ENCODE data around the gene SREBF1.
A peak's percentile ranks its signal among the peaks of the same experiment; 100 is the strongest.

Gene SREBF1

GRCh38 chr17:17819561-17819995 is 17.2 kb downstream of the SREBF1 start:
- no peak overlapping the region for H4K91ac ChIP-seq (ENCODE audit: low read depth, low read length, poor library complexity)
- peaks cover 28 to 46% of the 10 kb centered on the region in 2 donors for H3K4me1 ChIP-seq (ENCODE audit: control insufficient read depth in 2 of 2, insufficient read depth in 1 of 2, low read depth in 1 of 2, low read length in 2 of 2)
- no peak overlapping the region for H3K4me3 ChIP-seq (ENCODE audit: low read length in 2 of 2)
- H3K27ac ChIP-seq (replicated peaks; ENCODE audit: low read length) = no peak overlapping the region
- peaks cover 52% of the 10 kb centered on the region in 2 donors for H3K36me3 ChIP-seq (replicated peaks in 1 of 2; ENCODE audit: control insufficient read depth in 2 of 2, insufficient read depth in 2 of 2, low read length in 2 of 2)
- peak overlapping the region; percentile 6 for H2BK15ac ChIP-seq (ENCODE audit: low read length)
- peaks cover 23% of the 10 kb centered on the region for H3K79me1 ChIP-seq (ENCODE audit: low read depth, low read length)
- no peak overlapping the region for H2AFZ ChIP-seq (ENCODE audit: low read length)
- H3K4ac ChIP-seq (ENCODE audit: low read length) = no peak overlapping the region
- no peak overlapping the region for H3K23ac ChIP-seq (ENCODE audit: low read depth, low read length, poor library complexity)
- peak overlapping the region; percentile 43 for H2BK5ac ChIP-seq (ENCODE audit: low read length)
- no peak overlapping the region for H2BK12ac ChIP-seq (ENCODE audit: low read length)
- H2BK120ac ChIP-seq (ENCODE audit: low read depth, low read length) = peak overlapping the region; percentile 37
- H3K4me2 ChIP-seq (ENCODE audit: insufficient read depth, low read length, poor library complexity, severe bottlenecking) = no peak overlapping the region
- no peak overlapping the region for H3K14ac ChIP-seq (ENCODE audit: low read length)
- no peaks in the 10 kb centered on the region for H3K9me3 ChIP-seq (replicated peaks in 1 of 2; ENCODE audit: control insufficient read depth in 2 of 2, insufficient read depth in 1 of 2, low read depth in 1 of 2, low read length in 2 of 2)
- no CpG with 5 or more reads among the region's 12 CpGs for WGBS, 2 donors (ENCODE audit: extremely low coverage in 2 of 2, insufficient read length in 2 of 2, insufficient replicate concordance in 1 of 2)
- H4K8ac ChIP-seq (ENCODE audit: low read depth, low read length) = no peak overlapping the region
- H3K9ac ChIP-seq (ENCODE audit: low read depth, low read length, poor library complexity) = peak overlapping the region; percentile 1
- H3K18ac ChIP-seq (ENCODE audit: low read length) = no peak overlapping the region
- no peaks in the 10 kb centered on the region for H3K27me3 ChIP-seq (ENCODE audit: control insufficient read depth in 3 of 3, insufficient read depth in 3 of 3, low read depth in 1 of 3, low read length in 3 of 3)
- H2AK5ac ChIP-seq (ENCODE audit: low read depth, low read length) = peak overlapping the region; percentile 2
- no peak for DNase-seq (ENCODE audit: low spot score)

- Histone ChIP-seq H3K4ac (ENCODE audit: low read length) (no peak overlapping the region), H2AFZ (ENCODE audit: low read length) (no peak overlapping the region), H3K9ac (ENCODE audit: low read depth, low read length, poor library complexity) (peak overlapping the region; percentile 71), H3K4me2 (ENCODE audit: insufficient read depth, low read length, poor library complexity, severe bottlenecking) (no peak overlapping the region), H3K4me3 (ENCODE audit: low read length in 2 of 2) (no peak overlapping the region), H3K4me1 (ENCODE audit: control insufficient read depth in 2 of 2, insufficient read depth in 1 of 2, low read depth in 1 of 2, low read length in 2 of 2) (peaks cover 24 to 41% of the 10 kb centered on the region in 2 donors), H2BK120ac (ENCODE audit: low read depth, low read length) (peak overlapping the region; percentile 21), H2BK5ac (ENCODE audit: low read length) (peak overlapping the region; percentile 43), H2AK5ac (ENCODE audit: low read depth, low read length) (peak overlapping the region; percentile 2), H2BK15ac (ENCODE audit: low read length) (no peak overlapping the region), H3K9me3 (replicated peaks in 1 of 2; ENCODE audit: control insufficient read depth in 2 of 2, insufficient read depth in 1 of 2, low read depth in 1 of 2, low read length in 2 of 2) (no peaks in the 10 kb centered on the region), H2BK12ac (ENCODE audit: low read length) (no peak overlapping the region), H3K36me3 (replicated peaks in 1 of 2; ENCODE audit: control insufficient read depth in 2 of 2, insufficient read depth in 2 of 2, low read length in 2 of 2) (peaks cover 55 to 56% of the 10 kb centered on the region in 2 donors), H3K27me3 (ENCODE audit: control insufficient read depth in 3 of 3, insufficient read depth in 3 of 3, low read depth in 1 of 3, low read length in 3 of 3) (no peaks in the 10 kb centered on the region), H4K8ac (ENCODE audit: low read depth, low read length) (no peak overlapping the region), H4K91ac (ENCODE audit: low read depth, low read length, poor library complexity) (no peak overlapping the region), H3K79me1 (ENCODE audit: low read depth, low read length) (peaks cover 26% of the 10 kb centered on the region), H3K23ac (ENCODE audit: low read depth, low read length, poor library complexity) (peak overlapping the region; percentile 23), H3K18ac (ENCODE audit: low read length) (peak overlapping the region; percentile 71), H3K27ac (replicated peaks; ENCODE audit: low read length) (no peak overlapping the region), H3K14ac (ENCODE audit: low read length) (peak overlapping the region; percentile 23)
- DNase-seq (ENCODE audit: low spot score) = no peak
- no CpG with 5 or more reads among the region's 12 CpGs for WGBS, 2 donors (ENCODE audit: extremely low coverage in 2 of 2, insufficient read length in 2 of 2, insufficient replicate concordance in 1 of 2)
Observed at GRCh38 chr17:17819111-17819510, 17.7 kb downstream of the SREBF1 start.

- H3K9ac ChIP-seq (ENCODE audit: low read depth, low read length, poor library complexity) = no peak overlapping the region
- H4K91ac ChIP-seq (ENCODE audit: low read depth, low read length, poor library complexity) = no peak overlapping the region
- H3K9me3 ChIP-seq (replicated peaks in 1 of 2; ENCODE audit: control insufficient read depth in 2 of 2, insufficient read depth in 1 of 2, low read depth in 1 of 2, low read length in 2 of 2) = no peaks in the 10 kb centered on the region
- H3K23ac ChIP-seq (ENCODE audit: low read depth, low read length, poor library complexity) = peak overlapping the region; percentile 11
- no peak overlapping the region for H2BK12ac ChIP-seq (ENCODE audit: low read length)
- peak overlapping the region; percentile 62 for H3K18ac ChIP-seq (ENCODE audit: low read length)
- H3K4ac ChIP-seq (ENCODE audit: low read length) = no peak overlapping the region
- no CpG with 5 or more reads among the region's 10 CpGs for WGBS, 2 donors (ENCODE audit: extremely low coverage in 2 of 2, insufficient read length in 2 of 2, insufficient replicate concordance in 1 of 2)
- H2BK5ac ChIP-seq (ENCODE audit: low read length) = peak overlapping the region; percentile 43
- DNase-seq (ENCODE audit: low spot score) = no peak
- H3K79me1 ChIP-seq (ENCODE audit: low read depth, low read length) = peaks cover 27% of the 10 kb centered on the region
- no peak overlapping the region for H2AFZ ChIP-seq (ENCODE audit: low read length)
- peaks cover 17 to 37% of the 10 kb centered on the region in 2 donors for H3K4me1 ChIP-seq (ENCODE audit: control insufficient read depth in 2 of 2, insufficient read depth in 1 of 2, low read depth in 1 of 2, low read length in 2 of 2)
- no peaks in the 10 kb centered on the region for H3K27me3 ChIP-seq (ENCODE audit: control insufficient read depth in 3 of 3, insufficient read depth in 3 of 3, low read depth in 1 of 3, low read length in 3 of 3)
- no peak overlapping the region for H3K4me3 ChIP-seq (ENCODE audit: low read length in 2 of 2)
- H3K4me2 ChIP-seq (ENCODE audit: insufficient read depth, low read length, poor library complexity, severe bottlenecking) = no peak overlapping the region
- peak overlapping the region; percentile 44 for H3K27ac ChIP-seq (replicated peaks; ENCODE audit: low read length)
- H3K14ac ChIP-seq (ENCODE audit: low read length) = no peak overlapping the region
- no peak overlapping the region for H2BK15ac ChIP-seq (ENCODE audit: low read length)
- H3K36me3 ChIP-seq (replicated peaks in 1 of 2; ENCODE audit: control insufficient read depth in 2 of 2, insufficient read depth in 2 of 2, low read length in 2 of 2) = peaks cover 59 to 62% of the 10 kb centered on the region in 2 donors
- no peak overlapping the region for H2BK120ac ChIP-seq (ENCODE audit: low read depth, low read length)
- no peak overlapping the region for H2AK5ac ChIP-seq (ENCODE audit: low read depth, low read length)
- H4K8ac ChIP-seq (ENCODE audit: low read depth, low read length) = no peak overlapping the region
Observed at GRCh38 chr17:17818088-17818526, 18.7 kb downstream of the SREBF1 start.

GRCh38 chr17:17817552-17817947 is 19.2 kb downstream of the SREBF1 start:
- H3K27me3 ChIP-seq (ENCODE audit: control insufficient read depth in 3 of 3, insufficient read depth in 3 of 3, low read depth in 1 of 3, low read length in 3 of 3) = no peaks in the 10 kb centered on the region
- no peak overlapping the region for H2AFZ ChIP-seq (ENCODE audit: low read length)
- H4K91ac ChIP-seq (ENCODE audit: low read depth, low read length, poor library complexity) = no peak overlapping the region
- H3K79me1 ChIP-seq (ENCODE audit: low read depth, low read length) = peaks cover 25% of the 10 kb centered on the region
- H3K4me1 ChIP-seq (ENCODE audit: control insufficient read depth in 2 of 2, insufficient read depth in 1 of 2, low read depth in 1 of 2, low read length in 2 of 2) = peaks cover 12 to 31% of the 10 kb centered on the region in 2 donors
- H3K23ac ChIP-seq (ENCODE audit: low read depth, low read length, poor library complexity) = no peak overlapping the region
- H3K18ac ChIP-seq (ENCODE audit: low read length) = no peak overlapping the region
- H3K4ac ChIP-seq (ENCODE audit: low read length) = peak overlapping the region; percentile 8
- H3K4me3 ChIP-seq (ENCODE audit: low read length in 2 of 2) = peak overlapping the region in 1 of 2 donors; percentile 1
- no peak overlapping the region for H2AK5ac ChIP-seq (ENCODE audit: low read depth, low read length)
- no peak overlapping the region for H4K8ac ChIP-seq (ENCODE audit: low read depth, low read length)
- no CpG with 5 or more reads among the region's 10 CpGs for WGBS, 2 donors (ENCODE audit: extremely low coverage in 2 of 2, insufficient read length in 2 of 2, insufficient replicate concordance in 1 of 2)
- DNase-seq (ENCODE audit: low spot score) = no peak
- peak overlapping the region; percentile 14 for H2BK5ac ChIP-seq (ENCODE audit: low read length)
- H3K14ac ChIP-seq (ENCODE audit: low read length) = no peak overlapping the region
- H3K9ac ChIP-seq (ENCODE audit: low read depth, low read length, poor library complexity) = peak overlapping the region; percentile 71
- H3K4me2 ChIP-seq (ENCODE audit: insufficient read depth, low read length, poor library complexity, severe bottlenecking) = no peak overlapping the region
- H2BK120ac ChIP-seq (ENCODE audit: low read depth, low read length) = no peak overlapping the region
- H2BK12ac ChIP-seq (ENCODE audit: low read length) = no peak overlapping the region
- H3K27ac ChIP-seq (replicated peaks; ENCODE audit: low read length) = no peak overlapping the region
- H2BK15ac ChIP-seq (ENCODE audit: low read length) = no peak overlapping the region
- H3K36me3 ChIP-seq (replicated peaks in 1 of 2; ENCODE audit: control insufficient read depth in 2 of 2, insufficient read depth in 2 of 2, low read length in 2 of 2) = peaks cover 65 to 67% of the 10 kb centered on the region in 2 donors
- H3K9me3 ChIP-seq (replicated peaks in 1 of 2; ENCODE audit: control insufficient read depth in 2 of 2, insufficient read depth in 1 of 2, low read depth in 1 of 2, low read length in 2 of 2) = no peaks in the 10 kb centered on the region
